Lower lobe of right lung (tissue), 2 donors: Measurements from ENCODE around the gene GJA3. TPM values are rescaled to one million over a fixed set of nuclear protein-coding genes. Genes with fewer than 3 reads are reported as not detected.

Source experiments
- ATAC-seq, 2 donors: fragments of 200-7000 bp; cut with Tn5 transposase; one replicate each; pipeline ENCODE4 v1.9.1; 2020 to 2022; ENCODE audit warnings: mild to moderate bottlenecking in 2 of 2, moderate library complexity in 2 of 2
- DNase-seq: peaks from one replicate; pipeline ENCODE4 v3.0.0-alpha.2; 2020
- H3K27ac ChIP-seq: fragments of 200-600 bp; one replicate; pipeline ENCODE4 v1.8.0; 2022
- H3K27me3 ChIP-seq: fragments of 200-600 bp; one replicate; pipeline ENCODE4 v1.8.0; 2022; ENCODE audit warnings: low read depth
- H3K36me3 ChIP-seq: fragments of 200-600 bp; one replicate; pipeline ENCODE4 v1.8.0; 2022; ENCODE audit warnings: mild to moderate bottlenecking
- H3K4me1 ChIP-seq: fragments of 200-600 bp; one replicate; pipeline ENCODE4 v1.8.0; 2022
- H3K4me3 ChIP-seq: fragments of 200-600 bp; one replicate; pipeline ENCODE4 v1.8.0; 2022; ENCODE audit warnings: mild to moderate bottlenecking
- H3K9me3 ChIP-seq: fragments of 200-600 bp; one replicate; pipeline ENCODE4 v1.8.0; 2022
- CTCF ChIP-seq: fragments of 200-600 bp; IDR thresholded peaks from one replicate; pipeline ENCODE4 v1.8.0; 2022; ENCODE audit warnings: antibody characterized with exemption, mild to moderate bottlenecking
- intact Hi-C: fragments of 100-400 bp; cut with DNase I; formaldehyde crosslinking; loops from one replicate; pipeline ENCODE4 v1.11.0; 2022
- total RNA-seq: library from RNA; stranded (reverse); fragmentation: NEBNext Ultra II Directional; extraction: Animal tissue kit (Norgen Biotek cat#: 25700); gene quantifications from one replicate; pipeline ENCODE4 v1.2.1, GENCODE V29; 2021
- donor health status: DM: no; HTN: yes; CAD: no; lungs with severe emphysema.

Gene GJA3
- total RNA-seq, 1 donor from 2014 or later: not detected

- peak; percentile 71 to 84 for ATAC-seq
- intact Hi-C loops: no loop called here
- H3K36me3 ChIP-seq: no peaks in the 10 kb centered on the region
- H3K4me3 ChIP-seq: peak overlapping the region; percentile 57
- DNase-seq: no peak
- TF ChIP-seq CTCF: peak; percentile 36
- peak overlapping the region; percentile 79 for H3K27ac ChIP-seq
- H3K9me3 ChIP-seq: no peaks in the 10 kb centered on the region
- peaks cover 27% of the 10 kb centered on the region for H3K27me3 ChIP-seq
- H3K4me1 ChIP-seq: peaks cover 12% of the 10 kb centered on the region
Measured at GRCh38 chr13:20128459-20128931, 32.4 kb downstream of the GJA3 start.

- H3K36me3 ChIP-seq: no peaks in the 10 kb centered on the region
- DNase-seq (peak; percentile 80), ATAC-seq (peak; percentile 92 to 93)
- H3K27ac ChIP-seq: peak overlapping the region; percentile 79
- TF ChIP-seq CTCF: peak; percentile 45
- peaks cover 23% of the 10 kb centered on the region for H3K27me3 ChIP-seq
- intact Hi-C loops: no loop called here
- peaks cover 12% of the 10 kb centered on the region for H3K4me1 ChIP-seq
- H3K4me3 ChIP-seq: peak overlapping the region; percentile 57
- H3K9me3 ChIP-seq: no peaks in the 10 kb centered on the region
Measured at GRCh38 chr13:20127562-20128458, 33.0 kb downstream of the GJA3 start.

- peak overlapping the region; percentile 79 for H3K27ac ChIP-seq
- peaks cover 26% of the 10 kb centered on the region for H3K27me3 ChIP-seq
- peaks cover 12% of the 10 kb centered on the region for H3K4me1 ChIP-seq
- no peaks in the 10 kb centered on the region for H3K36me3 ChIP-seq
- DNase-seq (no peak), ATAC-seq (peak; percentile 18 to 52)
- peak overlapping the region; percentile 57 for H3K4me3 ChIP-seq
- H3K9me3 ChIP-seq: no peaks in the 10 kb centered on the region
- no peak for TF ChIP-seq CTCF
- intact Hi-C loops: no loop called here
Measured at GRCh38 chr13:20127262-20127561, 33.6 kb downstream of the GJA3 start.

DNA sequence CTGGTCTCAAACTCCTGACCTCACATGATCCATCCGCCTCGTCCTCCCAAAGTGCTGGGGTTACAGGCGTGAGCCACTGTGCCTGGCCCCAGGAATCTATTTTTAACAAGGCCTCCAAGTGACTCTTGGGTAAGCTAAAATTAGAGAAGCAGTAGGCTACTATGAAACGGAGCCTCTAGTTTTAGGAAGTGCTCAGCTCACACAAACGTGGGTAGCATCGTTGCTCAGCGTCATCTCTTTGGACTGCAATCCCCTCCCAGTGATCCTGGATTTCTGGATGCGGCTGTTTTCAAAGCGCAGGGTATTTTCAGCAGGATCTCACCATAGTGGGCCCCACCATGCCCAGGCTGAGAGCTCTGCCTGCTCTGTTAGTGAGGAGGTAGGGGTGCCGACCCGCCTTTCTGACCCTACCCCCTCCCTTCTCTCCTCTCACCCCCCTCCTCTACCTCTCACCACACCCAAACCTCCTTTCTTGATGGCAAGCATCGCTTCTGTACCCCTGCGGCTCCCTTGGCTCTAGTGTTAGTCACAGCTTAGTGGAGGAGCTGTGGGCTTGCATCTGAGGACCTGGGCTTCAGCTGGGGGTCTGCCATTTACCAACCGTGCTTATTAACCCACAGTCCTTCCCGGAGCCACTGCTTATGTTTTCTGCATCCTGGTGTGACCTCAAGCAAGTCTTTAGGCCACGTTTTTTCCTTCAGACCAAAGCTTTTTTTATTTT lies 34.2 kb downstream of the GJA3 start:
- H3K27ac ChIP-seq: no peak overlapping the region
- intact Hi-C loops: no loop called here
- ATAC-seq: no peak

DNA sequence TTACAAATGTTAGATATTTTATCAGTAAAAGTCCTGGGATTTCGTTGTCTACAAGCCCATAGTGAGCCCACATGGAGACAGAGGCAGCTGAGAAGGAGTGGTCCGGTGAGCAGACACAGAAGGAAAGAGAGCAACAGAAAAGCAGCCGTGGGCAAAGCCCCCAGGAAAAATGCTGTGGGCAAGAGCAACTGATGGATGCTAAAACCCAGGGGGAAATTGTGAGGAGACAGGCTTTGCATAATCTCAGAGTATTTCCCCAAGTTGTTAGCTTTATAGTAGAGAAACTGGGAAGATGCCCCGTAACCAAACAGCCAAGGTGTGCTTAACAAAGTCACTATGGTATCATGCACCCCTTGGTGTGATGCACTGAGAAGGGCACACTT lies 35.1 kb downstream of the GJA3 start:
- peaks cover 22% of the 10 kb centered on the region for H3K27me3 ChIP-seq
- no peak overlapping the region for H3K27ac ChIP-seq
- no peaks in the 10 kb centered on the region for H3K9me3 ChIP-seq
- no peak overlapping the region for H3K4me3 ChIP-seq
- peaks cover 12% of the 10 kb centered on the region for H3K4me1 ChIP-seq
- TF ChIP-seq CTCF: no peak
- no peak for DNase-seq
- intact Hi-C loops: no loop called here
- no peak for ATAC-seq
- H3K36me3 ChIP-seq: no peaks in the 10 kb centered on the region

More for the DNA sequence above, 34.2 kb downstream of the GJA3 start:
- H3K27me3 ChIP-seq: peaks cover 28% of the 10 kb centered on the region
- H3K36me3 ChIP-seq: no peaks in the 10 kb centered on the region
- no peak for DNase-seq
- H3K9me3 ChIP-seq: no peaks in the 10 kb centered on the region
- peaks cover 12% of the 10 kb centered on the region for H3K4me1 ChIP-seq
- TF ChIP-seq CTCF: no peak
- no peak overlapping the region for H3K4me3 ChIP-seq
